Keratinocyte (primary cell): ENCODE measurements around the gene MMP24.

ENCODE experiments used
- EZH2 ChIP-seq: IDR thresholded peaks from one replicate; pipeline ENCODE4 v1.6.1; 2012; ENCODE audit warnings: inconsistent platforms, mild to moderate bottlenecking, low read length, moderate library complexity
- TF ChIP-seq, protein P1 (sequence below), 3 experiments: IDR thresholded peaks in 1 of 3; conservative IDR thresholded peaks in 1 of 3; optimal IDR thresholded peaks in 1 of 3; 2 replicates in 2 of 3; 3 replicates in 1 of 3; pipeline versions ENCODE3 to v1.5.1; 2011; ENCODE audit warnings: low read length in 3 of 3, mild to moderate bottlenecking in 3 of 3, moderate library complexity in 2 of 3, control low read depth in 1 of 3, inconsistent platforms in 1 of 3; ENCODE audit not compliant: insufficient read depth in 2 of 3; ENCODE audit errors: extremely low read depth in 1 of 3

DNA sequence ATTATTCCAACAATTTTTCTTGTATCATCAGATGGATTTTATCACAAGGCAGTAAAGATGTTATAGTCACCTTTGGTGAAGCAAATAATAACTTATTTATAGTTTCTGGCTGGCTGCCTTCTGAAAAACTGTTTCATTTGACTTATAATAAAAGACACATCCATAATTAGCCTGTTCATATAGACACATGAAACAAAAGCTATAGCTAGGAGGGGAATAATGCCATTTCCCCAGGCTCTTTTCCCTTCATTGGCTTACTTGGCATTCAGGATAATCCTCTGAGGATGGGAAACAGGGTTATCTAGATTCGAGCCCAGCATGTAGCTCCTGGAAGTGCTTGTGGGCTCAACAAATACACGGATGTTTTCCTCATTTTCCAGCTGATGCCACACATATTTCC lies 17.5 kb downstream of the MMP24 start:
- TF ChIP-seq, protein P1, sequence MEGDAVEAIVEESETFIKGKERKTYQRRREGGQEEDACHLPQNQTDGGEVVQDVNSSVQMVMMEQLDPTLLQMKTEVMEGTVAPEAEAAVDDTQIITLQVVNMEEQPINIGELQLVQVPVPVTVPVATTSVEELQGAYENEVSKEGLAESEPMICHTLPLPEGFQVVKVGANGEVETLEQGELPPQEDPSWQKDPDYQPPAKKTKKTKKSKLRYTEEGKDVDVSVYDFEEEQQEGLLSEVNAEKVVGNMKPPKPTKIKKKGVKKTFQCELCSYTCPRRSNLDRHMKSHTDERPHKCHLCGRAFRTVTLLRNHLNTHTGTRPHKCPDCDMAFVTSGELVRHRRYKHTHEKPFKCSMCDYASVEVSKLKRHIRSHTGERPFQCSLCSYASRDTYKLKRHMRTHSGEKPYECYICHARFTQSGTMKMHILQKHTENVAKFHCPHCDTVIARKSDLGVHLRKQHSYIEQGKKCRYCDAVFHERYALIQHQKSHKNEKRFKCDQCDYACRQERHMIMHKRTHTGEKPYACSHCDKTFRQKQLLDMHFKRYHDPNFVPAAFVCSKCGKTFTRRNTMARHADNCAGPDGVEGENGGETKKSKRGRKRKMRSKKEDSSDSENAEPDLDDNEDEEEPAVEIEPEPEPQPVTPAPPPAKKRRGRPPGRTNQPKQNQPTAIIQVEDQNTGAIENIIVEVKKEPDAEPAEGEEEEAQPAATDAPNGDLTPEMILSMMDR (optimal IDR thresholded peaks at IDR 0.05 in 1 of 3, IDR thresholded peaks at IDR 0.05 in 1 of 3, conservative IDR thresholded peaks at IDR 0.05 in 1 of 3; ENCODE audit: extremely low read depth in 1 of 3, insufficient read depth in 2 of 3, low read length in 3 of 3): no peak
- no peak for TF ChIP-seq EZH2
